HL-60 (cell line): ENCODE measurements around the gene NEURL1.

Source experiments
- CTCF ChIP-seq: IDR thresholded peaks from one replicate; pipeline ENCODE4 v1.5.1; 2011; ENCODE audit warnings: low read length, control low read depth, inconsistent platforms; ENCODE audit not compliant: insufficient read depth
- POLR2AphosphoS5 ChIP-seq: IDR thresholded peaks from 2 replicates; pipeline ENCODE4 v1.6.1; 2012; ENCODE audit warnings: low read depth
- REST ChIP-seq: IDR thresholded peaks from 2 replicates; pipeline ENCODE4 v1.6.1; 2012; ENCODE audit warnings: low read depth; ENCODE audit not compliant: insufficient replicate concordance
- SPI1 ChIP-seq: IDR thresholded peaks from 2 replicates; pipeline ENCODE4 v1.6.1; 2012; ENCODE audit warnings: low read depth, mild to moderate bottlenecking, borderline replicate concordance

GRCh38 chr10:103450201-103450695 is 43.3 kb upstream of the NEURL1 start:
- TF ChIP-seq POLR2AphosphoS5 (no peak), CTCF (no peak), REST (no peak), SPI1 (no peak)
